Left ventricle myocardium inferior (tissue), 1 donor: ENCODE data around the gene MAPK9. TPM values are rescaled to one million over a fixed set of nuclear protein-coding genes. Genes with fewer than 3 reads are reported as not detected.

Experiments
- DNase-seq: peaks from one replicate; pipeline ENCODE4 v3.0.0-alpha.2; 2020
- H3K27ac ChIP-seq: fragments of 200-600 bp; replicated peaks from 2 replicates; pipeline ENCODE4 v1.8.0; 2021
- H3K27me3 ChIP-seq: fragments of 200-600 bp; 2 replicates; pipeline ENCODE4 v1.8.0; 2021; ENCODE audit warnings: low read depth
- H3K36me3 ChIP-seq: fragments of 200-600 bp; 2 replicates; pipeline ENCODE4 v1.8.0; 2021
- H3K4me1 ChIP-seq: fragments of 200-600 bp; 2 replicates; pipeline ENCODE4 v1.8.0; 2021
- H3K4me3 ChIP-seq: fragments of 200-600 bp; 2 replicates; pipeline ENCODE4 v1.8.0; 2021; ENCODE audit warnings: mild to moderate bottlenecking, moderate library complexity
- H3K9me3 ChIP-seq: fragments of 200-600 bp; replicated peaks from 2 replicates; pipeline ENCODE4 v1.8.0; 2021
- intact Hi-C: fragments of 100-400 bp; cut with micrococcal nuclease; formaldehyde crosslinking; loops from one replicate; pipeline ENCODE4 v1.11.0; 2022
- total RNA-seq: library from RNA; stranded (reverse); fragmentation: NEBNext Ultra II Directional; extraction: Animal tissue kit (Norgen Biotek cat#: 25700); gene quantifications from one replicate; pipeline ENCODE4 v1.2.1, GENCODE V29; 2021
- TF ChIP-seq, protein P1 (sequence below): fragments of 200-600 bp; IDR thresholded peaks from 2 replicates; pipeline ENCODE4 v1.8.0; 2021; ENCODE audit warnings: antibody characterized with exemption, mild to moderate bottlenecking, borderline replicate concordance
- donor health status: DM: no; HTN: yes; CAD: no; lungs with severe emphysema.

Gene MAPK9
- total RNA-seq, 1 donor from 2014 or later = 40.9 TPM

DNA sequence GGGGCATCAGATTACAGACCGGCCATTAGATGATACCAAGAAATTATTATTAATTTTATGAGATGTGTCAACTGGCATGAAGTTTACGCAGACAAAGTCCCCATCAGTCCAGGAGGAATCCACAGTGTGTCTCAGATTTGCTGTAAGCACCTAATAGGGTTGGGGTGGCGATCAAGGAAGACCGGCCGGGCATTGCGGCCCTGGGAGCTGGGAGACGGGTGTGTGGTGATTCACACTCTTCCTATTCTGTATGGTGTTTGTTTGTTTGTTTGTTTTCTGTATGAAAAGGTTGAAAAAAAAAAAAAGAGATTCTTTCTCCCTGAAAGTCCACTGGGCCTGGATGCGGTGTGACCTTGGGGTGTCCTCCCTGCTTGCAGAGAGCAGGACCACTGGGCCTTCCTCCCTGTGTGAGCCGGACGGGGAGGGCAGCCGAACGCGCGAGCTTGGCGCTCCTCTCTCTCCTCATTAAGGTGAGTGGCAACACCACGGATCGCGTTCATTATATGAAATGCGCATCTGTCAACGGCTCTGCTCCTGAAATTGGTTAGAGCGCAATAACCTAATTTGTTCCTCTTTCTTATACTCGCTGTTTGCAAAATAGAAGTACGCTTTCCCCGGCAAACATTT is 98.0 kb downstream of the MAPK9 start:
- Histone ChIP-seq H3K9me3 (no peaks in the 10 kb centered on the region), H3K4me3 (no peak overlapping the region), H3K36me3 (no peaks in the 10 kb centered on the region), H3K27me3 (peaks cover 22% of the 10 kb centered on the region), H3K4me1 (no peaks in the 10 kb centered on the region), H3K27ac (no peak overlapping the region)
- intact Hi-C loops = no loop called here
- TF ChIP-seq, protein P1, sequence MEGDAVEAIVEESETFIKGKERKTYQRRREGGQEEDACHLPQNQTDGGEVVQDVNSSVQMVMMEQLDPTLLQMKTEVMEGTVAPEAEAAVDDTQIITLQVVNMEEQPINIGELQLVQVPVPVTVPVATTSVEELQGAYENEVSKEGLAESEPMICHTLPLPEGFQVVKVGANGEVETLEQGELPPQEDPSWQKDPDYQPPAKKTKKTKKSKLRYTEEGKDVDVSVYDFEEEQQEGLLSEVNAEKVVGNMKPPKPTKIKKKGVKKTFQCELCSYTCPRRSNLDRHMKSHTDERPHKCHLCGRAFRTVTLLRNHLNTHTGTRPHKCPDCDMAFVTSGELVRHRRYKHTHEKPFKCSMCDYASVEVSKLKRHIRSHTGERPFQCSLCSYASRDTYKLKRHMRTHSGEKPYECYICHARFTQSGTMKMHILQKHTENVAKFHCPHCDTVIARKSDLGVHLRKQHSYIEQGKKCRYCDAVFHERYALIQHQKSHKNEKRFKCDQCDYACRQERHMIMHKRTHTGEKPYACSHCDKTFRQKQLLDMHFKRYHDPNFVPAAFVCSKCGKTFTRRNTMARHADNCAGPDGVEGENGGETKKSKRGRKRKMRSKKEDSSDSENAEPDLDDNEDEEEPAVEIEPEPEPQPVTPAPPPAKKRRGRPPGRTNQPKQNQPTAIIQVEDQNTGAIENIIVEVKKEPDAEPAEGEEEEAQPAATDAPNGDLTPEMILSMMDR = no peak
- no peak for DNase-seq

DNA sequence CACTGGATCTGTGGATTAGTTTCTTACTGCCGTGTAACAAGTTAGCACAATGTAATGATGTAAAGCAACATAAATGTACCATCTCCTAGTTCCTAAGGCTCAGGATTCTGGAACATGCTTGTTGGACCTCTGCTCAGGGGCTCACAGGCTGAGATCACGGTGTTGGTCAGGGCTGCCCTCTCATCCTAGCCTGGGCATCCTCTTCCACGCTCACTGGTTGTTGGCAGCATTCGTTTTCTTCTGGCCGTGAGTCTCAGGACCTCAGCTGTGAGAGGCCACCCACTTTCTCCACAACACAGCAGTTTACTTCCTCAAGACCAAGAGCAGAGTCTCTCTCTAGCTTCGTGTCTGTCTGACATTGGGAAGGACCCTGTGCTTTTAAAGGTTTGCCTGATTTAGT is 100.2 kb downstream of the MAPK9 start:
- no peaks in the 10 kb centered on the region for H3K36me3 ChIP-seq
- H3K9me3 ChIP-seq = peaks cover 17% of the 10 kb centered on the region
- intact Hi-C loops = no loop called here
- TF ChIP-seq, protein P1 = no peak
- no peak overlapping the region for H3K27ac ChIP-seq
- DNase-seq = no peak
- H3K4me1 ChIP-seq = no peaks in the 10 kb centered on the region
- H3K27me3 ChIP-seq = peaks cover under 1% of the 10 kb centered on the region
- H3K4me3 ChIP-seq = no peak overlapping the region

DNA sequence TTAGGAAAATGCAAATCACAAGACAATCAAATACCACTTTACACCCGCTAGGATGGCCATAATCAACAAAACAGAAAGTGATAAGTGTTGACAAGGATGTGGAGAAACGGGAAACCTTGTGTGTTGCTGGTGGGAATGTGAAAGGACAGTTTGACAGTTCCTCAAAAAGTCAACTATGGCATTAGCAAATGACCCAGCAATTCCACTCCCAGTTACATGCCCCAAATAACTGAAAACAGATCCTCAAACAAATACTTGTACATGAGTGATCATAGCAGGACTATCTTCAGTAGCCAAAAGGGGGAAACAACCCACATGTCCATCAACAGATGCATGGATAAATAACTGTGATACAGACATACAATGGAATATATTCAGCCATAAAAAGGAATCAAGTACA is 104.1 kb downstream of the MAPK9 start:
- H3K4me3 ChIP-seq = no peak overlapping the region
- peaks cover 36% of the 10 kb centered on the region for H3K9me3 ChIP-seq
- DNase-seq = no peak
- TF ChIP-seq, protein P1 = no peak
- intact Hi-C loops = no loop called here
- no peak overlapping the region for H3K27ac ChIP-seq
- H3K27me3 ChIP-seq = no peaks in the 10 kb centered on the region
- no peaks in the 10 kb centered on the region for H3K4me1 ChIP-seq
- H3K36me3 ChIP-seq = no peaks in the 10 kb centered on the region

Other genes with a start within 250 kb of the MAPK9 start
- gene RNF130, start 220.3 kb downstream of the MAPK9 start, total RNA-seq = 45.9 TPM
- 0.27 TPM for gene RASGEF1C, start 82.9 kb downstream of the MAPK9 start, total RNA-seq
- gene GFPT2, start 61.3 kb upstream of the MAPK9 start, total RNA-seq = 8.4 TPM
- gene CNOT6, start 202.3 kb upstream of the MAPK9 start, total RNA-seq = 15.9 TPM